Spleen (tissue), 7 donors: ENCODE results near the gene ADAM23.

Experiments used
- CTCF ChIP-seq, 11 experiments: fragments of 200-600 bp in 7 of 11; fragments of 450-650 bp in 4 of 11; sonication (generic) in 4 of 11; IDR thresholded peaks in 8 of 11; conservative IDR thresholded peaks in 3 of 11; 1 replicate in 7 of 11; 2 replicates in 4 of 11; pipeline versions ENCODE4 v1.4.0 to v1.8.0; 2016 to 2021; ENCODE audit warnings: antibody characterized with exemption in 11 of 11, inconsistent platforms in 4 of 11, mild to moderate bottlenecking in 1 of 11
- POLR2A ChIP-seq, 3 donors: fragments of 450-650 bp; IDR thresholded peaks; one replicate each; pipeline ENCODE4 v1.5.1; 2017; ENCODE audit warnings: antibody characterized with exemption in 3 of 3, mild to moderate bottlenecking in 1 of 3
- POLR2AphosphoS5 ChIP-seq, 3 donors: sonication (generic); formaldehyde crosslinking; IDR thresholded peaks; one replicate each; pipeline ENCODE4 v1.5.1; 2017; ENCODE audit warnings: antibody characterized with exemption in 3 of 3
- donor health status: DM: no; HTN: no; CAD: no; lungs with moderate emphysema.
- donor health status: DM: no; HTN: no; CAD: no.
- donor health status: DM: no; HTN: no; CAD: no.

GRCh38 chr2:206424134-206424533 is 19.2 kb upstream of the ADAM23 start:
- TF ChIP-seq CTCF (IDR thresholded peaks at IDR 0.05 in 8 of 11, conservative IDR thresholded peaks at IDR 0.05 in 3 of 11) (no peak), POLR2A (IDR thresholded peaks at IDR 0.05) (no peak), POLR2AphosphoS5 (IDR thresholded peaks at IDR 0.05) (no peak)
